Mesothelial cell of epicardium (in vitro differentiated cells): ENCODE results near the gene EIF3A. TPM values are rescaled to one million over a fixed set of nuclear protein-coding genes. Genes with fewer than 3 reads are reported as not detected.

Experiments used
- DNase-seq, 2 experiments: peaks; one replicate each; pipeline ENCODE4 v3.0.0; 2021; ENCODE audit warnings: low spot score in 2 of 2; ENCODE audit not compliant: unreplicated experiment in 2 of 2
- H3K27ac Mint-ChIP-seq: 2 replicates; pipeline ENCODE4 v1.8.0; 2021; ENCODE audit warnings: mixed read lengths
- H3K27me3 Mint-ChIP-seq: 2 replicates; pipeline ENCODE4 v1.8.0; 2021; ENCODE audit warnings: low read depth, mixed read lengths
- H3K36me3 Mint-ChIP-seq: 2 replicates; pipeline ENCODE4 v1.8.0; 2021; ENCODE audit warnings: mixed read lengths
- H3K4me1 Mint-ChIP-seq: 2 replicates; pipeline ENCODE4 v1.8.0; 2021; ENCODE audit warnings: mixed read lengths
- H3K4me3 Mint-ChIP-seq: 2 replicates; pipeline ENCODE4 v1.8.0; 2021; ENCODE audit warnings: mild to moderate bottlenecking, moderate library complexity, mixed read lengths
- H3K9me3 Mint-ChIP-seq: 2 replicates; pipeline ENCODE4 v1.8.0; 2021; ENCODE audit warnings: mixed read lengths
- total RNA-seq: library from RNA; stranded (reverse); gene quantifications from 3 replicates; pipeline ENCODE4 v1.2.1, GENCODE V29; 2021
- TF ChIP-seq, protein P1 (sequence below): fragments of 200-600 bp; sonication (generic); IDR thresholded peaks from one replicate; pipeline ENCODE4 v1.5.0; 2021; ENCODE audit warnings: antibody characterized with exemption; ENCODE audit not compliant: unreplicated experiment

Gene EIF3A
- total RNA-seq, 1 donor from 2014 or later: 145 TPM

DNA sequence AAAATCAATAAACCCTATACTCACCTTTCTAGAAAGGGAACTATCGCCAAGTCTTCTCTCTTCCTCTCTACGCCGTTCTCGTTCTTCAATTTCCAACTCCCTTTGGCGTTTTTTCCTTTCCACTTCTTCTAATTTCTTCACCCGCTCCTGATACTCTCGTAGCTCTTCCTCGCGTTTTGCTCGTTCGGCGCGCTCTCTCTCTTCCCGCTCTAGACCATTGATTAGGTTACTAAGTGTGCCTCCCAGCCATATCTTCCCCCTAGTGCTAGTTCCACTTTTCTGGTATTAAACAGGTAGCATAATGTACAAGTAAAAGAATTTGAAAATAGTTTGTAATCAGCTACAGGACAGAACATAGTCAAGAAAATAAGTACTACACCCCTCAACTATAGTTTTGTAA, 30.8 kb downstream of the EIF3A start:
- TF ChIP-seq, protein P1, sequence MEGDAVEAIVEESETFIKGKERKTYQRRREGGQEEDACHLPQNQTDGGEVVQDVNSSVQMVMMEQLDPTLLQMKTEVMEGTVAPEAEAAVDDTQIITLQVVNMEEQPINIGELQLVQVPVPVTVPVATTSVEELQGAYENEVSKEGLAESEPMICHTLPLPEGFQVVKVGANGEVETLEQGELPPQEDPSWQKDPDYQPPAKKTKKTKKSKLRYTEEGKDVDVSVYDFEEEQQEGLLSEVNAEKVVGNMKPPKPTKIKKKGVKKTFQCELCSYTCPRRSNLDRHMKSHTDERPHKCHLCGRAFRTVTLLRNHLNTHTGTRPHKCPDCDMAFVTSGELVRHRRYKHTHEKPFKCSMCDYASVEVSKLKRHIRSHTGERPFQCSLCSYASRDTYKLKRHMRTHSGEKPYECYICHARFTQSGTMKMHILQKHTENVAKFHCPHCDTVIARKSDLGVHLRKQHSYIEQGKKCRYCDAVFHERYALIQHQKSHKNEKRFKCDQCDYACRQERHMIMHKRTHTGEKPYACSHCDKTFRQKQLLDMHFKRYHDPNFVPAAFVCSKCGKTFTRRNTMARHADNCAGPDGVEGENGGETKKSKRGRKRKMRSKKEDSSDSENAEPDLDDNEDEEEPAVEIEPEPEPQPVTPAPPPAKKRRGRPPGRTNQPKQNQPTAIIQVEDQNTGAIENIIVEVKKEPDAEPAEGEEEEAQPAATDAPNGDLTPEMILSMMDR: no peak
- DNase-seq: no peak
- Mint-ChIP-seq H3K36me3 (peaks cover 77% of the 10 kb centered on the region), H3K9me3 (peaks cover 9% of the 10 kb centered on the region), H3K4me1 (no peaks in the 10 kb centered on the region), H3K27ac (no peak overlapping the region), H3K27me3 (no peaks in the 10 kb centered on the region), H3K4me3 (no peak overlapping the region)

- Mint-ChIP-seq H3K4me3 (no peak overlapping the region), H3K27me3 (no peaks in the 10 kb centered on the region), H3K9me3 (peaks cover 9% of the 10 kb centered on the region), H3K4me1 (no peaks in the 10 kb centered on the region), H3K36me3 (peaks cover 74% of the 10 kb centered on the region), H3K27ac (no peak overlapping the region)
- TF ChIP-seq, protein P1: no peak
- no peak for DNase-seq
Observed at GRCh38 chr10:119049361-119049760, 31.3 kb downstream of the EIF3A start.

DNA sequence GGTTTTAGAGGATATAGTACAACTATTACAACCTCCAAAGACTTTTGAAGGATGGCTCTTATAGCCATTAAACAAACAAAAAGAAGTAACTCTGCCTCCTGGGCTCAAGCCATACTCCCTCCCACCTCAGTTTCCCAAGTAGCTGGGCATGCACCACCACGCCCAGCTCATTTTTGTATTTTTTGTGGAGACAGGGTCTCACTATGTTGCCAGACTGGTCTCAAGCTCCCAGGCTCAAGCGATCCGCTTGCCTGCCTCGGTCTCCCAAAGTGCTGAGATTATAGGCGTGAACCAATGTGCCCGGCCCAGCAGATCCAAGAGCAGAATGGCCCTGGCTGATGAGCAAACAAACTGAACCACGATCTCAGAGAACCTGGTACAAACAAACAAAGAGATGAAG, 35.1 kb downstream of the EIF3A start:
- Mint-ChIP-seq H3K36me3 (peaks cover 60% of the 10 kb centered on the region), H3K9me3 (no peaks in the 10 kb centered on the region), H3K4me1 (no peaks in the 10 kb centered on the region), H3K27ac (peak overlapping the region; percentile 15), H3K4me3 (no peak overlapping the region), H3K27me3 (no peaks in the 10 kb centered on the region)
- TF ChIP-seq, protein P1: no peak
- DNase-seq: no peak

DNA sequence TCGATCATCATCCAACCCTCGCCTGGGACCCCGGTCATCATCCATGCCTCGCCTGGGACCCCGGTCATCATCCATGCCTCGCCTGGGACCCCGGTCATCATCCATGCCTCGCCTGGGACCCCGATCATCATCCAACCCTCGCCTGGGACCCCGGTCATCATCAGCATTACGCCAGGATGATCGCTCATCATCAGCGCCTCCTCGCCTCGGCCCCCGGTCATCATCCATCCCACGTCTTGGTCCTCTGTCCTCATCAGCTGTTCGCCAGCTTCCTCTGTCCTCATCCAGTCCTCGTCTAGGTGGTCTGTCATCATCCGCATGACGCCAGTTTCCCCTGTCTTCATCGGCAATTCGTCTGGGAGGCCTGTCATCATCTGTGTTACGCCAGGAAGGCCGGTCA, 38.4 kb downstream of the EIF3A start:
- H3K27me3 Mint-ChIP-seq: no peaks in the 10 kb centered on the region
- no peak overlapping the region for H3K4me3 Mint-ChIP-seq
- no peaks in the 10 kb centered on the region for H3K9me3 Mint-ChIP-seq
- TF ChIP-seq, protein P1: no peak
- no peak for DNase-seq
- H3K36me3 Mint-ChIP-seq: peaks cover 57% of the 10 kb centered on the region
- no peak overlapping the region for H3K27ac Mint-ChIP-seq
- H3K4me1 Mint-ChIP-seq: no peaks in the 10 kb centered on the region

DNA sequence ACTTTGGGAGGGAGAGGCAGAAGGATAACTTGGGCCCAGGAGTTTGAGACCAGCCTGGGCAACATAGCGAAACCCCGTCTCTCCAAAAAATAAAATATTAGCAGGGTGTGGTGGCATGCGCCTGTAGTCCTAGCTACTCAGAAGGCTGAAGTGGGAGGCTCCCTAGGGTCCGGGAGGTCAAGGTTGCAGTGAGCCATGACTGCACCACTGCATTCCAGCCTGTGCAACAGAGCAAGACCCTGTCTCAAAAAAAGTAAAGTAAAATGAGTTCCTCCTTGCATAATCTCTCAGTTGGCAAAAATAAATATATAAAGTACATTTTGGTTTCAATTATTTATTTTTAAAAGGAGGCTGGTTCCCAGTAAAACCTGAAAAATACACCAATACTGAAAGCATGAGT, 39.3 kb downstream of the EIF3A start:
- TF ChIP-seq, protein P1: no peak
- Mint-ChIP-seq H3K4me3 (no peak overlapping the region), H3K9me3 (no peaks in the 10 kb centered on the region), H3K36me3 (peaks cover 56% of the 10 kb centered on the region), H3K27me3 (no peaks in the 10 kb centered on the region), H3K4me1 (no peaks in the 10 kb centered on the region), H3K27ac (no peak overlapping the region)
- DNase-seq: no peak

- Mint-ChIP-seq H3K4me1 (no peaks in the 10 kb centered on the region), H3K27me3 (no peaks in the 10 kb centered on the region), H3K27ac (no peak overlapping the region), H3K4me3 (no peak overlapping the region), H3K36me3 (peaks cover 49% of the 10 kb centered on the region), H3K9me3 (no peaks in the 10 kb centered on the region)
- no peak for DNase-seq
- TF ChIP-seq, protein P1: no peak
Observed at GRCh38 chr10:119039161-119039560, 41.5 kb downstream of the EIF3A start.
